Measurements from ENCODE around the gene PPIE. TPM values are rescaled to one million over a fixed set of nuclear protein-coding genes. Genes with fewer than 3 reads are reported as not detected.

The PPIE gene
- total RNA-seq, 4 donors from 2014 or later: 30.3 to 42.0 (median 37.9) TPM

DNA sequence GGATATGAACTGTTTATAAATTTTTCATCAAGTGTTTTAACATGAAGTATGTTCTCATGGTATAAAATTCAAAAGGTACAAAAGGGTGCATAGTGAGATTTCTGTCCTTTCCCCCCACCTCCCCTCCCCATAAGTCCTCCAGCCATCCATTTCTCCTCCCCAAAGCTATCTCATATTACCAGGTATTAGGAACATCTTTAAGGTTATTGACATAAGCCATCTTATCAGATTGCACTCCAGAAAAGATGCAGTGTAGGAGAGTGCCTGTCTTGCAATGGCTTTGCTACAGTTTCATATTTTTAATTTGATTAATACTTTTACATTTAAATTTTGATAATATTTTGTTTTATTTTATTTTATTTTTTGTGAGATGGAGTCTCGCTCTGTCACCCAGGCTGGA is 33.9 kb upstream of the PPIE start:
- TF ChIP-seq CTCF (IDR thresholded peaks at IDR 0.05): no peak
- TF ChIP-seq EP300 (IDR thresholded peaks at IDR 0.05): no peak
- no peak for TF ChIP-seq POLR2AphosphoS5 (IDR thresholded peaks at IDR 0.05)
- no peak for TF ChIP-seq POLR2A (IDR thresholded peaks at IDR 0.05; ENCODE audit: low read depth)
- Histone ChIP-seq H3K4me1 (peaks cover 0 to 5% (median 2%) of the 10 kb centered on the region in 4 donors), H3K9me3 (no peaks in the 10 kb centered on the region), H3K27ac (replicated peaks in 1 of 4) (no peak overlapping the region), H3K27me3 (peaks cover 0 to 11% (median 0%) of the 10 kb centered on the region in 4 donors), H3K4me3 (no peak overlapping the region), H3K36me3 (no peaks in the 10 kb centered on the region)
- intact Hi-C loops (cut with DNase I): no loop called here
- WGBS: 93% methylated on average over 1 of the region's 1 CpG
- DNase-seq (ENCODE audit: extremely low spot score): no peak

DNA sequence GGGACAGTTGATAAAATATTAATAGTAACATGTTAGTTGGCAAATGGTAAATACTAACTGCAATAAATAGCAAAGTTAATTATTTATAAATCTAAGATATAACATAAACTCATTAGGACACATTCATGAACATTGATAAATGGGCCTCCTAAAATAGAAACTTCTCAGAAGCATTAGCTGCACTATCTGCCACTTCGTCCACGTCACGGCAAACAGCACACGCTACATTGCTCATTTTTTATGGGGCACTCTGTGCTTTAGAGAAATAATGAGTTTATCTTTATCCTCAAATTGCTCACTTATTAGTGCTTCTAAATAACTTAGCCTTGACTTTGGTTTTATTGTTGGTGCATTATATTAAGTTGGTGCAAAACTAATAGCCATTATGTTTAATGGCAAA is 31.2 kb upstream of the PPIE start:
- H3K36me3 ChIP-seq: no peaks in the 10 kb centered on the region
- H3K27me3 ChIP-seq: peaks cover 0 to 30% (median 0%) of the 10 kb centered on the region in 4 donors
- no peak overlapping the region for H3K27ac ChIP-seq (replicated peaks in 1 of 4)
- WGBS: 77% methylated on average over 4 of the region's 4 CpGs
- intact Hi-C loops (cut with DNase I): no loop called here
- H3K4me1 ChIP-seq: no peaks in the 10 kb centered on the region
- H3K9me3 ChIP-seq: no peaks in the 10 kb centered on the region
- TF ChIP-seq POLR2A (IDR thresholded peaks at IDR 0.05; ENCODE audit: low read depth): no peak
- TF ChIP-seq POLR2AphosphoS5 (IDR thresholded peaks at IDR 0.05): no peak
- TF ChIP-seq EP300 (IDR thresholded peaks at IDR 0.05): no peak
- no peak for TF ChIP-seq CTCF (IDR thresholded peaks at IDR 0.05)
- peak; percentile 24 for DNase-seq (ENCODE audit: extremely low spot score)
- no peak overlapping the region for H3K4me3 ChIP-seq

DNA sequence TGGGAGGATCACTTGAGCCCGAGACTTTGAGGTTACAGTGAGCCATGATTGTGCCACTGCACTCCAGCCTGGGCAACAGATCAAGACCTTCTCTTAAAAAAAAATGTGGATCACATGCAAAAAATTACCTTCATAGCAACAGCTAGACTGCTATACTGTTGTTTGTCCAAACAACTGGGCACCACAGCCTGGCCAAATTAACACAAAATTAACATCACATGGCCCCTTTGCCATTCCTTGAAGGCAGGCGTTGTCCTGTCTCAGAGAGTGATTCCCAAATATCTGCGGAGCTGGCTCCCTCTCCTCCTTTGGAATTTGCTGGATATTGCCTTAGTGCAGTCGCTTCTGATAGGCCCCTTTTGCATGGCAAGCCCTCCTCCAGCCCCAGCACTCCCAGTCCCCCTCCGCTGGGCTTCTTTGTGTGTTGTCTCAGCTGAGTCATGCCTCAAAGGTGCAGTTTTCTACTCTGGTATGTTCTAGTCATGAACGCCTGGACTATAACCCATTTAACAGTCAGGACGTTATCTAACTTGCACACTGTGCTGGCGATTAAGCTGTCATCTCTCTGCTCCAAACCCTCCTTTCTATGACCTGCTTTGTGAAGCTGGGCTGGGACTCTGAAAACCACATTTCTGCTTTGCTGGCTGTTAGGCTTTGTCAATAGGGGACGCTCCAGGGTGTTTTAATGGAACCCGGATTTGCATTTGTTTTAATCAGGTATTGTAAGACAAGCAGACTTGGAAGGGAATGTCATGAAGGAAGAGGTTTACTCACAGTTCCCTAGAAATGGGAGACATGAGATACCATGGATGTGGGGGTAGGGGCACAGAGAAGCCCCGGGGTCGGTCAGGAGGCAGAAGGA is 27.3 kb upstream of the PPIE start:
- no peaks in the 10 kb centered on the region for H3K36me3 ChIP-seq
- H3K9me3 ChIP-seq: no peaks in the 10 kb centered on the region
- intact Hi-C loops (cut with DNase I): no loop called here
- H3K27ac ChIP-seq (replicated peaks in 1 of 4): no peak overlapping the region
- 79% methylated on average over 12 of the region's 12 CpGs for WGBS
- peaks cover 0 to 48% (median 0%) of the 10 kb centered on the region in 4 donors for H3K27me3 ChIP-seq
- no peak overlapping the region for H3K4me3 ChIP-seq
- no peak for DNase-seq (ENCODE audit: extremely low spot score)
- no peak for TF ChIP-seq POLR2A (IDR thresholded peaks at IDR 0.05; ENCODE audit: low read depth)
- TF ChIP-seq EP300 (IDR thresholded peaks at IDR 0.05): no peak
- no peak for TF ChIP-seq CTCF (IDR thresholded peaks at IDR 0.05)
- TF ChIP-seq POLR2AphosphoS5 (IDR thresholded peaks at IDR 0.05): no peak
- no peaks in the 10 kb centered on the region for H3K4me1 ChIP-seq

DNA sequence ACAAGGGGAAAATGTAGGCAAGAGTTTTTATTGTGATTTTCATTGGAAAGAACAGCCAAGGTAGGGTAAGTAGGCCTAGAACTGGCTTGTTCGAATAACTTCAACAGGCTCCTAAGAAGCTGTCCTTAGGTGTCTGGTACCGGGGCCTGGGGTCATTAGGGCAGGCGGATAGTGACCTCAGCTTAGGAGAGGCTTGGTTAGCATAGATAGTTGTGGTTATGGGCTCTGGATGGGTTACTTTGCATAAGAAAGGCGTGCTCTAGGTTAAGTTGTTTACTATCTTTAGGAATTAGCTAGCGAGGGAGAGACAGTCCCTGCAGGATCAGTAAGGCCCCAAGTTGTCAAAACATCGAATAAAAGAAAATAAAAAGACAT is 26.7 kb upstream of the PPIE start:
- no peaks in the 10 kb centered on the region for H3K4me1 ChIP-seq
- H3K36me3 ChIP-seq: no peaks in the 10 kb centered on the region
- no peak overlapping the region for H3K4me3 ChIP-seq
- TF ChIP-seq POLR2A (IDR thresholded peaks at IDR 0.05; ENCODE audit: low read depth) (no peak), EP300 (IDR thresholded peaks at IDR 0.05) (no peak), CTCF (IDR thresholded peaks at IDR 0.05) (no peak), POLR2AphosphoS5 (IDR thresholded peaks at IDR 0.05) (no peak)
- H3K9me3 ChIP-seq: no peaks in the 10 kb centered on the region
- peaks cover 0 to 54% (median 0%) of the 10 kb centered on the region in 4 donors for H3K27me3 ChIP-seq
- no peak for DNase-seq (ENCODE audit: extremely low spot score)
- 78% methylated on average over 6 of the region's 6 CpGs for WGBS
- intact Hi-C loops (cut with DNase I): no loop called here
- H3K27ac ChIP-seq (replicated peaks in 1 of 4): no peak overlapping the region

All from esophagus muscularis mucosa (tissue), 4 donors.